Keratinocyte (primary cell): ENCODE measurements around the gene FBXO30.

Experiments used
- CTCF ChIP-seq, 3 experiments: IDR thresholded peaks in 1 of 3; conservative IDR thresholded peaks in 1 of 3; optimal IDR thresholded peaks in 1 of 3; 2 replicates in 2 of 3; 3 replicates in 1 of 3; pipeline versions ENCODE3 to v1.5.1; 2011; ENCODE audit warnings: low read length in 3 of 3, mild to moderate bottlenecking in 3 of 3, moderate library complexity in 2 of 3, control low read depth in 1 of 3, inconsistent platforms in 1 of 3; ENCODE audit not compliant: insufficient read depth in 2 of 3; ENCODE audit errors: extremely low read depth in 1 of 3
- EZH2 ChIP-seq: IDR thresholded peaks from one replicate; pipeline ENCODE4 v1.6.1; 2012; ENCODE audit warnings: inconsistent platforms, mild to moderate bottlenecking, low read length, moderate library complexity

- TF ChIP-seq CTCF (optimal IDR thresholded peaks at IDR 0.05 in 1 of 3, IDR thresholded peaks at IDR 0.05 in 1 of 3, conservative IDR thresholded peaks at IDR 0.05 in 1 of 3; ENCODE audit: extremely low read depth in 1 of 3, insufficient read depth in 2 of 3, low read length in 3 of 3) (no peak), EZH2 (no peak)
Measured at GRCh38 chr6:145863988-145864616, 49.5 kb upstream of the FBXO30 start.
